AG04450 (cell line): ENCODE data around the gene MEIS2. TPM values are rescaled to one million over a fixed set of nuclear protein-coding genes. Genes with fewer than 3 reads are reported as not detected.

ENCODE experiments used
- CTCF ChIA-PET: fragments of 300-600, 350-600 bp; formaldehyde crosslinking; extraction: SDS; loops from one replicate; lab custom pipeline; 2022; ENCODE audit warnings: antibody characterized with exemption, inconsistent platforms; lab: Charles Lee
- POLR2A ChIA-PET: fragments of 350-600 bp; formaldehyde crosslinking; extraction: SDS; loops from one replicate; lab custom pipeline; 2021; ENCODE audit warnings: antibody characterized with exemption, inconsistent platforms; lab: Yijun Ruan, JAX
- DNase-seq: peaks from one replicate; pipeline ENCODE4 v3.0.0-alpha.2; 2011; ENCODE audit warnings: low read depth, low spot score
- H3K27ac ChIP-seq: one replicate; pipeline ENCODE4 v1.5.1; 2012; ENCODE audit warnings: low read depth, low read length, control low read depth
- H3K27me3 ChIP-seq: one replicate; pipeline ENCODE4 v1.6.0; 2012; ENCODE audit warnings: low read length; ENCODE audit not compliant: control insufficient read depth, insufficient read depth
- H3K4me3 ChIP-seq: 2 replicates; pipeline ENCODE4 v1.5.1; 2011; ENCODE audit warnings: mild to moderate bottlenecking, low read depth, low read length, control low read depth
- H3K9me3 ChIP-seq: 2 replicates; pipeline ENCODE4 v1.5.1; 2012; ENCODE audit warnings: low read length; ENCODE audit not compliant: control insufficient read depth, insufficient read depth
- CTCF ChIP-seq: IDR thresholded peaks from 2 replicates; pipeline ENCODE4 v1.5.1; 2011; ENCODE audit warnings: low read depth, low read length, control low read depth, inconsistent platforms
- polyA plus RNA-seq: library from polyadenylated mRNA; depleted of rRNA; stranded (reverse); fragments of >200 nt; gene quantifications from 2 replicates; pipeline ENCODE4 v1.2.3, GENCODE V29; 2011

MEIS2 gene
- polyA plus RNA-seq, 1 experiment: 31.7 TPM

DNA sequence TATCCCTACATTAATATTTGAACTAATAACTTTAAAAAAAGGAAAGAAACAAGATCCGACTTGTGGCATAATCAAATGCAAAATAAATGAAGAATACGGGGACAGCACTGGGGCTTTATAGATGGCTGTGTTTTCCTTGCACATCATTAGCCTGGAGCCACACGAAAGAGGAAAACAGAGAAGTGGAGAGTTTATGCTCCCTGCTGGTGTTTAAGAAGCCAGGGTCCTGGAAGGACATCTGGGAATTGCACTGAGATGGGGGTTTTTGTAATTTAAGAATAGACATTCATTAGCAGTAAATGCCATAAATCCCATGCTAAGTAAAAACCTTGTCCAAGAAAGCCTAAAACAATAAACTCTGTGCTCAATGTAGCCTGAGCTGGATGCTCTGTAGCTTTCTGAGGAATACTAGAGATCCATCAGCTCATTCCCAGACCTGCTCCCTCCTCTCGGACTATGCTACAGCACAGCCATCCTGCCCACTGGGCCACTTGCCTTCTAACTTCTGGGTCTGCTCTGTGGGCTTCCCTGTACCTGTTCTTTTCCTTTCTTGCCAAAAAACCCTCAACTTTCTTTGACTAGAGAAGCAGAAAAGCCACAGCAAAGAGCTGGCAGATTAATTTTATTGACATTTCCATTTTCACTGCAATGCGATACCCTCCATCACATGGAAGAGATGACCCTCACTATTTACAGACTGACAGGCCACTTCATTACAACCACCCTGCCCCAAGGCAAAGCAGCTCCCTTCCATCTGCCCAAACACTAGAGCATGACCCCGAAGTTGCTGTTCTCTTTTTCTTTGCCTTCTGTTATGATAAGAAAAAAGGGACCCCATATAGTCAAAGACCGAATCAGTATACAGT is 62.3 kb downstream of the MEIS2 start:
- ChIA-PET CTCF (no interaction called here), POLR2A (interaction anchor here (1.0 kb wide), 1 partner anchor 64 kb away, joined by 3 read pairs; no protein-coding TSS in a partner anchor)
- Histone ChIP-seq H3K27me3 (no peaks in the 10 kb centered on the region), H3K27ac (no peak overlapping the region), H3K4me3 (no peak overlapping the region), H3K9me3 (no peaks in the 10 kb centered on the region)
- no peak for DNase-seq
- TF ChIP-seq CTCF: no peak

GRCh38 chr15:37037071-37037655 is 63.2 kb downstream of the MEIS2 start:
- ChIA-PET CTCF (no interaction called here), POLR2A (no interaction called here)
- Histone ChIP-seq H3K27ac (no peak overlapping the region), H3K27me3 (no peaks in the 10 kb centered on the region), H3K9me3 (no peaks in the 10 kb centered on the region), H3K4me3 (no peak overlapping the region)
- no peak for TF ChIP-seq CTCF
- no peak for DNase-seq

GRCh38 chr15:37034835-37035748 is 65.3 kb downstream of the MEIS2 start:
- no peak for TF ChIP-seq CTCF
- no peak overlapping the region for H3K27ac ChIP-seq
- no peak overlapping the region for H3K4me3 ChIP-seq
- POLR2A ChIA-PET: no interaction called here
- no peak for DNase-seq
- no peaks in the 10 kb centered on the region for H3K9me3 ChIP-seq
- H3K27me3 ChIP-seq: no peaks in the 10 kb centered on the region
- CTCF ChIA-PET: no interaction called here

DNA sequence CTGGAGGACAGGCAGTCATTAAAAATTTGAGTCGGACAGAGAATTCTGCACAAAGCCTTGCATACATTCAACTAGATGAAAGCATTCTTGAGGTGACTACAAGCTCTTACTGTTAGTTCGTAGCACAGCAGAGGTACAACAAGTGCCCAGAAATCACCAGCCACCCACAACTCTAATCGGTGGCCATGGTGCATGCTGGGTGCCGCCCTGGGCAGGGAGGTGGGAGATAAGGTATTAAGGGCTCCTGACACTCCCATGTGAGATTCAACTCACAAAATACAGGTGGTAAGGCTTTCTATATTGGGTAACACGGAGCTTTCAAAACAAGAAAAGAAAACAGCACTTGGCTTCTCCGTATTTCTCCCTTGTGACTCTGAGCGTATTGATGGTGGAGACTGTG is 66.0 kb downstream of the MEIS2 start:
- Histone ChIP-seq H3K4me3 (no peak overlapping the region), H3K9me3 (no peaks in the 10 kb centered on the region), H3K27ac (no peak overlapping the region), H3K27me3 (no peaks in the 10 kb centered on the region)
- TF ChIP-seq CTCF: no peak
- POLR2A ChIA-PET: no interaction called here
- DNase-seq: no peak
- CTCF ChIA-PET: no interaction called here
